Midbrain (tissue), 1 donor: ENCODE data around the gene MCM3AP.

Experiments used
- DNase-seq: peaks from one replicate; lab custom pipeline; 2025; lab: John Stamatoyannopoulos, UW

Gene MCM3AP

GRCh38 chr21:46273341-46273740, 12.1 kb downstream of the MCM3AP start:
- no peak for DNase-seq

DNA sequence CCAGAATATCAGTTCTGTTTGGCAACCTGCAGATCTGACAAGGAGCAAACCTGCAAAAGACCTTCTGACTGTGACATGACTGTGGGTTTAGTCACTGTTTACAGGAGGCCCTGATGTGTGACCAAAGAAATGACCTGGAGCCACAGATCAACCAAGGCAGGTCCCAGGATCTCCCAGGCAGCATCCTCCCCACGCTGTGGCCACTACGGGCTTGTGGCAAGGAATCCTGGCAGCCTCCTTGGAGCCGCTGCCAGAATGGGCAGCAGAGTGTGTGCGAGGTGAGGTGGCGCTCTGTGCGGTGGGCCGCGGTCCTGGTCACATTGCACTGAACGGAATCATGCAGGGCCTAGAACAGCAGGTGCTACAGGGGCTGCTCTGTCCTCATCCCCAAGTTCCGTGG, 15.9 kb downstream of the MCM3AP start:
- no peak for DNase-seq

GRCh38 chr21:46268371-46268770, 17.0 kb downstream of the MCM3AP start:
- DNase-seq, result no peak

DNA sequence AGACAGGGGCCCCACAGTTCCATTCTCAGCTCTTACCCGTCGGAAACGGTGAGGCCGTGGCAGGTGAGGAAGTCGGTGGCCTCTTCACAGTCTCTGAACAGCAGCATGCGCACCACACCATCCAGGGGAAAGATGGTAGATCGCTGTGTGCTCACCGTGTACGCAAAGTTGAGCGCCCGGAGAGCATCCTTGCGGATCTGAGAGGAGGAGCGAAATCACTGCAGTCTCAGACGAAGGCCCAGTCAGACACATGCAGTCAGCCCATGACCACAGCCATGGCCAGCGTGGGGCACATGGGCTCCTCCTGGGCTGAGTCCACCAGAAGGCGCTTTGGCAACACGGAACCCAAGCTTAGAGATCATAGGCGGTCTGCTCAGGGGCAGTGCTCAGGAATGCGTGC, 18.5 kb downstream of the MCM3AP start:
- no peak for DNase-seq

GRCh38 chr21:46265736-46266525, 19.5 kb downstream of the MCM3AP start:
- no peak for DNase-seq

DNA sequence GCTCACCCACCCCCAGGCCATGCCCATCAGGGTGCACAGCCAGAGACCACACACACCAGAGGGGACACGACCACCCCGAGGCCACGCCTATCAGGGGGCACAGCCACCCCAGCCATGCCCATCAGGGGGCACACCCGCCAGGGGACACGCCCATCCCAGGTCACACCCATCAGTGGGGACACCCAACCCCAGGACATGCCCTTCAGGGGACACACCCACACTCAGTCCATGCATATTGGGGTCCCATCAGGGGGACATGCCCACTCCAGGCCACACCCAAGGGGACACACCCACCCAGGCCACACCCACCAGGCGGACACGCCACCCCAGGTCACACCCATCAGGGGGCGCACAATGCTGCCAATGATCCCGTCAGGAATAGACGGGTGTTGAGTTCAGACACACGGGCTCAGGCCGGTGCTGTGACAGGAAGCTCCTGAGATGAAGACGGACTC, 20.7 kb downstream of the MCM3AP start:
- no peak for DNase-seq

DNA sequence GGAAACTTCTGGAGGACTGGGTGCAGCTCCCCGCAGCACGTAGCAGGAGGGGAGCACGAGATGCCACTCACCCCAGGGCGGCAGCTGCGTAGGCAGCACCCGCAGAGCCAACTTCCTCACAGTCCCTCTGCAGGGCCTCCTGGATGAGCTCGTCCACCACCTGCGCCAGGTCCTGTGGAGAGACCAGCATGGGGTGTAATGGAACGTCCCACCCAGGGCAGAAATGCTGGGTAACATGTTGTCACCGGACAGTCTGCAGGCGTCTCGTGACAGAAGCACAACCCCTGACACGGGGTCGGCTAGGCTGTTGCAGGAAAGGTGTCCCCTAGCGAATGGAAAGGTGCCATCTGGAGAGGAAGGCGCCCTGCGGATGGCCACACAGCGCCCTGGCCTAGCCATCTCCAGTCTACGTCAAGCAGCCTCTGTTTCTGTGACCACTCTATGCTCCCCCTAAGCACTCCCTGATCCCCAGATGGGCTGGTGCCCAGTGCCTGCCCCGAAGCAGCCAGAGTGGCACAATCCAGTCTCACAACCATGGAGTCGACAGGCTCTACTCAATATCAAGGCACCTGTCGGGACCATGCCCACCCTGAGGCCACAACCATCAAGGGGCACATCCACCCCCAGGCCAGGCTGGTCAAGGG, 21.2 kb downstream of the MCM3AP start:
- DNase-seq, result no peak

- no peak for DNase-seq
Observed at GRCh38 chr21:46256501-46256994, 28.9 kb downstream of the MCM3AP start.

GRCh38 chr21:46255758-46256337, 29.6 kb downstream of the MCM3AP start:
- no peak for DNase-seq

DNA sequence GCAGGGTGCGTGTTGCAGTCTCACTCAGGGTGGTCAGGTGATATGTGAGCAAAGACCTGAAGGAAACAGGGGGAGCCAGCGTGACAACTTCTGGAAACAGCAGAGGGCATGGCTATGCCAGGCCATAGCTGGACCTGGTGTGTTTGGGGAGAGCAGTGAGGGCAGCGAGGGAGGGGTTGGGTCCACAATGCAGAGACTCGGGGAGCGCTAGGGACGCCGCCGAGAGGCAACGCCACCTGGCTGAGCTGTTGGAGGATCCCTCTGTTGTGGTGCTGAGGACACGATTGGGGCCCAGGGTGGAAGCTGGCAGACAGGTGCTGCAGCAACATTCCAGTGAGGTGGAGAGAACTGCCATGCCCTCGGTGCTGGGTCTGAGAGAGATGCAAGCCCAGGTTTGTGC, 30.2 kb downstream of the MCM3AP start:
- no peak for DNase-seq

- no peak for DNase-seq
Observed at GRCh38 chr21:46254208-46254975, 31.0 kb downstream of the MCM3AP start.

DNA sequence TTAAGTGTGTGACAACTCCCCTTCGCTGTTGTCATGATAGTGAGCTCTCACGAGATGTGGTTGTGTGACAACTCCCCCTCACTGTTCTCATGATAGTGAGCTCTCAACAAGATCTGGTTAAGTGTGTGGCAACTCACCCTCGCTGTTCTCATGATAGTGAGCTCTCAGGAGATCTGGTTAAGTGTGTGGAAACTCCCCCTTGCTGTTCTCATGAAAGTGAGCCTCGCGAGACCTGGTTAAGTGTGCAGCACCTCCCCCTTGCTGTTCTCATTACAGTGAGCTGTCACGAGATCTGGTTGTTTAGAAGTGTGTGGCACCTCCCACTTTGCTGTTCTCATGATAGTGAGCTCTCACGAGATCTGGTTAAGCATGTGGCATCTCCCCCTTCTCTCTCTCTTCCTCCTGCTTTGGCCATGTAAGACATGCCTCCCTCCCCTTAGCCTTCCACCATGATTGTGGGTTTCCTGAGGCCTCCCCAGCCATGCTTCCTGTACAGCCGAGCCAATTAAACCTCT, 31.7 kb downstream of the MCM3AP start:
- DNase-seq, result no peak

DNA sequence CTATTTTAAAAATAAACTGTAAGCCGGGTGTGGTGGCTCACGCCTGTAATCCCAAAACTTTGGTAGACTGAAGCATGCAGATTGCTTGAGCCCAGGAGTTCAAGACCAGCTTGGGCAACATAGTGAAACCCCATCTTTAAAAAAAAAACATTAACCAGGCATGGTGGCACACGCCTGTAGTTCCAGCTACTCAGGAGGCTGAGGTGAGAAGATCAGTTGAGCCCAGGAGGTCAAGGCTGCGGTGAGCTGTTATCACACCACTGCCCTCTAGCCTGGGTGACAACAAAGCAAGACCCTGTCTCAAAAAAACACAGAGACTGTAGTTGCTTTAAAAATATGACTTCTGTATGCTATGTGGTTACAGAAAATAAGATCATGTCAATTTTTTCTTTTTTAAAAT, 32.6 kb downstream of the MCM3AP start:
- DNase-seq, result no peak

- no peak for DNase-seq
Observed at GRCh38 chr21:46250146-46250725, 35.2 kb downstream of the MCM3AP start.

- DNase-seq, result no peak
Observed at GRCh38 chr21:46248827-46249226, 36.6 kb downstream of the MCM3AP start.

- no peak for DNase-seq
Observed at GRCh38 chr21:46248422-46248782, 37.0 kb downstream of the MCM3AP start.

DNA sequence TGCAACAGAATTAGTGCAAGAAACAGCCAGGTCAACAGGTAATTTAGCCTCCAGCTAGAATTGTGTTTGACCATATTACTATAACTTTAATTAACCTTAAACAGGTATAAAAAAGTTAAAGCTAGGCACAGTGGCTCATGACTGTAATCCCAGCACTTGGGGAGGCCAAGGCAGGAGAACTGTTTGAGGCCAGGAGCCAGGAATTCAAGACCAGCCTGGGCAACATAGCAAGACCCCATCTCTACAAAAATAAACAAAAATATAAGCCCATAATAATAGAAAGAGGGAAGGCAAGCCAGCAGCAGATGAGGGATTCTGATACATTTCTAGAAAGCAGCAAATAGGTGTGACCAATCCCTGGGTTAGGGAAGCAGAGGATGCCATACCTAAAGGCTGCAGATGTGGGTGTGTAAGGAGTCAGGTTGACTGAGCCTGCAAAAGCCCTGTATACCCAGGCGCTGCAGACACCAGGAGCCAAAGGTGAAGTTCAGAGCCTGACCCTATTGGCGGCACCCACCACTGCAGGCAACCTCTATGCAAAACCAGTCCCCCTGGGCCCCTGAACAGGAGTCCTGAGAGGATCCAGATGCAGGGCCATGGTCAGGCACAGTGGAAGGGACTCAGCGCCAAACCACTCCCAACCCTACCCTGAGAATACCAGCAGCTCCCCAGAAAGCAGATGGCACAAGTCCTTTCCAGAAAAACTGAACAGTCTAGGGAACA, 37.6 kb downstream of the MCM3AP start:
- no peak for DNase-seq

DNA sequence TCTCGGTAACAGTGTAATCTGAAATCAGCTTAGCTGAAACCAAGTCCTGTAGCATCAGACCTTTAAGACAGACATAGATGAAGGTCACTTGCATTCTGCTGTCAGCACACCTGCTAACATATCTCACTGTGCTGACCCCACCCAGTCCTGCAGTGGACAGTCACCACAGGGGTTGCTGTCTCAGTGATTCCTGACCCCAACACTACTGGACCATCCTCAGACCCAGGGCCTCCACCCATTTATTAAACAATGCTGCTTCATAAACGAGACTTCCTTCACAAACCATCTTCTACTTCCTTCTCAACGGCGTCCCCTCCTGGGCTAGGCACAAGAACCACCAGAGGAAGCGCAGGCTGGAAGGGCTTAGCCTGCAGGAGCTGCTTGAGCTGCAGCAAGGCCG, 39.1 kb downstream of the MCM3AP start:
- DNase-seq, result no peak

DNA sequence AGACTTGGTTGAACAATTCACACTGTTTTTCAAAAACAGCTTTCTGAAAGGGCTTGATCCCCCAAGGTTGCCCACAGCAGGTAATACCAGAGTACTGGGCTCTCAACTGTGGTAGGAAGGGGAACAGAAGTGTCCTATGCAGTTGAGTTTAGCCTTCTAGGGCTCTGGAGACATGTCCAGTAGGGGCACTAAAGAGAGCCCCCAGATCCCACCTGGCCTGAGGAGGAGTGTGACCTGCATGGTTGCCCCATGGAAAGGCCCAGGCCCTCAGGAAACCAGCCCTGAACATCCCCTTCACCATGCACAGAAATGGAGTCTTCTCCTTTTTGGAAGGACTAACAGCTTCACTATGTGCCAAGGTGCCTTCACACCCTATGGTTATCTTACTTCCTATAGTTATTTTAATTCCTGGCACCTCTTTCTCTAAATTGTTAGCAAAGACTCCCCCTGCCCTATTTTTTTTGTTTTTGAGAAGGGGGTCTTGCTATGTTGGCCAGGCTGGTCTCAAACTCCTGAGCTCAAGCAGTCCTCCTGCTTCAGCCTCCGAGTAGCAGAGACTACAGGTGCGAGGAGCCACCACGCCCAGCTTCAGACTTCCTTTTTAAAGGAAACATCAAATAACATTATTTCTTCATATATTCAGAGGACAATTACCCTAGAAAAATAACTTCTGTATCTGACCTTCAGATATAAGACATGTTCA, 40.0 kb downstream of the MCM3AP start:
- DNase-seq, result no peak

GRCh38 chr21:46244602-46245001, 40.8 kb downstream of the MCM3AP start:
- DNase-seq, result no peak
